Erythroblast (primary cell): ENCODE results near the gene AGPAT2.

Experiments used
- GATA1 ChIP-seq: IDR thresholded peaks from 2 replicates; pipeline ENCODE4 v1.6.1; 2011; ENCODE audit warnings: low read depth, mild to moderate bottlenecking, control low read depth, low read length, moderate library complexity
- POLR2A ChIP-seq: IDR thresholded peaks from 2 replicates; pipeline ENCODE4 v1.6.1; 2011; ENCODE audit warnings: mild to moderate bottlenecking, low read length

GRCh38 chr9:136692185-136693134 lies 5.2 kb upstream of the AGPAT2 start:
- TF ChIP-seq POLR2A (no peak), GATA1 (no peak)
